HG03025 (cell line): ENCODE data around the gene OR52I2.
A peak's percentile ranks its signal among the peaks of the same experiment; 100 is the strongest.

Experiments
- ATAC-seq: cut with Tn5 transposase; IDR thresholded peaks from one replicate; pipeline ENCODE4 v1.9.1; 2021; ENCODE audit warnings: mild to moderate bottlenecking, moderate library complexity; ENCODE audit not compliant: unreplicated experiment, low FRiP score

The OR52I2 gene

GRCh38 chr11:4607781-4608666 is 26.5 kb downstream of the OR52I2 start, which contains the start of gene TRIM68:
TRIM68 (minus strand) TSS chr11:4608231; CDS start chr11:4605504, 2,727 bp downstream.
- peak; percentile 100 for ATAC-seq

- ATAC-seq: no peak
Measured at GRCh38 chr11:4610258-4610935, 28.9 kb downstream of the OR52I2 start.

- no peak for ATAC-seq
Measured at GRCh38 chr11:4611986-4612385, 30.4 kb downstream of the OR52I2 start.

- ATAC-seq: no peak
Measured at GRCh38 chr11:4615856-4616444, 34.4 kb downstream of the OR52I2 start.

- no peak for ATAC-seq
Measured at GRCh38 chr11:4619514-4619913, 38.0 kb downstream of the OR52I2 start.

- no peak for ATAC-seq
Measured at GRCh38 chr11:4626207-4627099, 44.9 kb downstream of the OR52I2 start.

GRCh38 chr11:4636136-4636535 is 54.6 kb downstream of the OR52I2 start:
- ATAC-seq: no peak

- peak; percentile 87 for ATAC-seq
Measured at GRCh38 chr11:4636962-4637661, 55.6 kb downstream of the OR52I2 start, which contains the start of gene OR51D1. OR51D1 (plus strand) TSS chr11:4637477; CDS start chr11:4639791, 2,314 bp downstream.

GRCh38 chr11:4637662-4638047 is 56.1 kb downstream of the OR52I2 start:
- ATAC-seq: no peak

- no peak for ATAC-seq
Measured at GRCh38 chr11:4639931-4640330, 58.4 kb downstream of the OR52I2 start.

GRCh38 chr11:4641501-4641900 is 60.0 kb downstream of the OR52I2 start:
- no peak for ATAC-seq

- ATAC-seq: no peak
Measured at GRCh38 chr11:4642043-4642442, 60.5 kb downstream of the OR52I2 start.
